Fibroblast of lung (primary cell): ENCODE data around the gene ADGRB3. TPM values are rescaled to one million over a fixed set of nuclear protein-coding genes. Genes with fewer than 3 reads are reported as not detected.

Source experiments
- DNase-seq, 2 donors: peaks; one replicate each; pipeline versions ENCODE4 v3.0.0 to v3.0.0-alpha.2; 2010; ENCODE audit warnings: low read depth in 2 of 2
- H2AFZ ChIP-seq: 2 replicates; pipeline ENCODE4 v1.5.1; 2012; ENCODE audit warnings: low read length, control low read depth, inconsistent platforms
- H3K27ac ChIP-seq: 2 replicates; pipeline ENCODE4 v1.5.1; 2011; ENCODE audit warnings: low read length, control low read depth; ENCODE audit not compliant: insufficient read depth
- H3K27me3 ChIP-seq: 2 replicates; pipeline ENCODE4 v1.5.1; 2011; ENCODE audit warnings: mild to moderate bottlenecking, low read length; ENCODE audit not compliant: control insufficient read depth, insufficient read depth
- H3K36me3 ChIP-seq: 2 replicates; pipeline ENCODE4 v1.5.1; 2011; ENCODE audit warnings: low read length; ENCODE audit not compliant: control insufficient read depth, insufficient read depth
- H3K4me1 ChIP-seq: 2 replicates; pipeline ENCODE4 v1.5.1; 2011; ENCODE audit warnings: low read length; ENCODE audit not compliant: control insufficient read depth, insufficient read depth; ENCODE audit errors: extremely low read depth
- H3K4me2 ChIP-seq: 2 replicates; pipeline ENCODE4 v1.5.1; 2011; ENCODE audit warnings: low read length, control low read depth; ENCODE audit not compliant: insufficient read depth; ENCODE audit errors: extremely low read depth
- H3K4me3 ChIP-seq, 4 experiments: fragments of 200-600 bp in 1 of 4; sonication (generic) in 1 of 4; replicated peaks in 1 of 4; 2 replicates each; pipeline ENCODE4 v1.5.1; 2011 to 2016; ENCODE audit warnings: low read length in 4 of 4, low read depth in 3 of 4, mild to moderate bottlenecking in 3 of 4, control low read depth in 2 of 4, inconsistent platforms in 1 of 4, mixed read lengths in 1 of 4; ENCODE audit not compliant: insufficient read depth in 1 of 4; ENCODE audit errors: control extremely low read depth in 1 of 4
- H3K79me2 ChIP-seq: 2 replicates; pipeline ENCODE4 v1.5.1; 2012; ENCODE audit warnings: mild to moderate bottlenecking, low read length, inconsistent platforms; ENCODE audit not compliant: control insufficient read depth, insufficient read depth
- H3K9ac ChIP-seq: 2 replicates; pipeline ENCODE4 v1.5.1; 2011; ENCODE audit warnings: mild to moderate bottlenecking, low read length, control low read depth; ENCODE audit not compliant: insufficient read depth
- H3K9me3 ChIP-seq: 2 replicates; pipeline ENCODE4 v1.5.1; 2012; ENCODE audit warnings: low read depth, low read length; ENCODE audit not compliant: control insufficient read depth, insufficient read depth
- H4K20me1 ChIP-seq: 2 replicates; pipeline ENCODE4 v1.5.1; 2011; ENCODE audit warnings: low read length; ENCODE audit not compliant: control insufficient read depth, insufficient read depth; ENCODE audit errors: extremely low read depth
- CTCF ChIP-seq, 2 donors: IDR thresholded peaks in 1 of 2; conservative IDR thresholded peaks in 1 of 2; 1 replicate in 1 of 2; 2 replicates in 1 of 2; pipeline ENCODE4 v1.5.1; 2011 to 2012; ENCODE audit warnings: low read length in 2 of 2, control low read depth in 1 of 2, inconsistent platforms in 1 of 2, low read depth in 1 of 2, mild to moderate bottlenecking in 1 of 2
- EZH2 ChIP-seq: IDR thresholded peaks from 2 replicates; pipeline ENCODE4 v1.5.1; 2012; ENCODE audit warnings: low read length, control low read depth, mild to moderate bottlenecking; ENCODE audit errors: missing control alignments
- polyA plus RNA-seq, 2 donors: library from polyadenylated mRNA; depleted of rRNA in 1 of 2; stranded (reverse) in 1 of 2; unstranded in 1 of 2; fragments of >200 nt; gene quantifications; 2 replicates each; pipeline ENCODE4 v1.2.1, GENCODE V29; 2011 to 2012; ENCODE audit warnings: missing spikeins in 1 of 2
- total RNA-seq: library from RNA; depleted of rRNA; stranded (reverse); fragments of >200 nt; gene quantifications from 2 replicates; pipeline ENCODE4 v1.2.1, GENCODE V29; 2014

Gene ADGRB3
- total and polyA plus RNA-seq, 2 donors (not counting 1 experiment from before 2014, with no cell fraction given) = 0.33 TPM; not detected in 1

DNA sequence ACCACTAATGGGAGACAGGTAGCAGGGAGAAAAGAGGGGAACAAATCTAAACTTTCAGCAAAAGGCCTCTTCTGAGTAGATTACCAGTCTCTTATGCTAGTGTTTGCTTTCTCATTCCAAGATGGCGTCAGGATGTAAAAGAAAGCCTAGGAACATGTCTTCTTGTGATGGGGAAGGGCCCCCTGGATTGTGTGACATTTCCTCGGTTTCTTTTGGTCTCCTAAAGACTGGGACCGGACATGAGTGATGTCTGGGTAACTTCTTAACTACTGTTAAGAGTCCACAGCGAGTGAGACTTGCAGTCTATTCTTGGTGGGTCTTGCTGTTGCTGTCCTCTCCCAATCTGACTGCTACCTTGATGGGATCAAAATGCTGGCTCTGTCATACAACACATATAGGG is 60.3 kb downstream of the ADGRB3 start:
- DNase-seq = no peak
- no peaks in the 10 kb centered on the region for H3K36me3 ChIP-seq
- no peak overlapping the region for H3K4me2 ChIP-seq
- H3K79me2 ChIP-seq = no peaks in the 10 kb centered on the region
- no peak overlapping the region for H3K9ac ChIP-seq
- TF ChIP-seq EZH2 (no peak), CTCF (conservative IDR thresholded peaks at IDR 0.05 in 1 of 2, IDR thresholded peaks at IDR 0.05 in 1 of 2; ENCODE audit: low read depth in 1 of 2, low read length in 2 of 2) (no peak)
- no peaks in the 10 kb centered on the region for H3K27me3 ChIP-seq
- H2AFZ ChIP-seq = no peak overlapping the region
- no peaks in the 10 kb centered on the region for H3K4me1 ChIP-seq
- H4K20me1 ChIP-seq = no peaks in the 10 kb centered on the region
- no peaks in the 10 kb centered on the region for H3K9me3 ChIP-seq
- H3K27ac ChIP-seq = no peak overlapping the region
- H3K4me3 ChIP-seq = no peak overlapping the region

- H3K79me2 ChIP-seq = no peaks in the 10 kb centered on the region
- no peak for DNase-seq
- H3K27me3 ChIP-seq = no peaks in the 10 kb centered on the region
- no peaks in the 10 kb centered on the region for H3K36me3 ChIP-seq
- TF ChIP-seq EZH2 = no peak
- no peak for TF ChIP-seq CTCF (conservative IDR thresholded peaks at IDR 0.05 in 1 of 2, IDR thresholded peaks at IDR 0.05 in 1 of 2; ENCODE audit: low read depth in 1 of 2, low read length in 2 of 2)
- no peak overlapping the region for H3K9ac ChIP-seq
- H3K4me2 ChIP-seq = no peak overlapping the region
- no peak overlapping the region for H2AFZ ChIP-seq
- H3K27ac ChIP-seq = no peak overlapping the region
- no peak overlapping the region for H3K4me3 ChIP-seq
- no peaks in the 10 kb centered on the region for H4K20me1 ChIP-seq
- no peaks in the 10 kb centered on the region for H3K4me1 ChIP-seq
- H3K9me3 ChIP-seq = no peaks in the 10 kb centered on the region
Measured at GRCh38 chr6:68695838-68696237, 60.8 kb downstream of the ADGRB3 start.

DNA sequence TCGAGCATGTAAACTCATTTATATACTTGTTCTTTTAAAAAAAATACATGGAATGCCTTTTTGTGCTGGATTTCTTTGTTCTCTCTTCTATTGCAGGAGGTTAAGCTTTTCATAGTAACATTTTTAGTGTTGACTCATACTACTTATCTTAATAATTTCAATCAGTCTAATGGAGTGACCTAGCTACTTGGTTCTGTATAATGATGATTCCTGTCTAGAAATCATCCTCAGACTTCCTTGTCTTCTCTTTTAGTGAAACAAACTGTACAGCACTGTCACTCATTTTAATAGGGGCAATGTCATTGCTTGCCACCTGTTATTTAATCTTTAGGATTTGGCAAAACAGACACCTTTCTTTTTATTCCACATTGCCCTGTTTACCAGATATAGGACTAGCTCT is 62.3 kb downstream of the ADGRB3 start:
- H3K27ac ChIP-seq = no peak overlapping the region
- no peaks in the 10 kb centered on the region for H3K27me3 ChIP-seq
- no peak for DNase-seq
- no peak overlapping the region for H3K4me2 ChIP-seq
- no peaks in the 10 kb centered on the region for H4K20me1 ChIP-seq
- no peak overlapping the region for H3K4me3 ChIP-seq
- TF ChIP-seq CTCF (conservative IDR thresholded peaks at IDR 0.05 in 1 of 2, IDR thresholded peaks at IDR 0.05 in 1 of 2; ENCODE audit: low read depth in 1 of 2, low read length in 2 of 2) (no peak), EZH2 (no peak)
- H2AFZ ChIP-seq = no peak overlapping the region
- H3K9me3 ChIP-seq = no peaks in the 10 kb centered on the region
- no peak overlapping the region for H3K9ac ChIP-seq
- H3K36me3 ChIP-seq = no peaks in the 10 kb centered on the region
- H3K4me1 ChIP-seq = no peaks in the 10 kb centered on the region
- H3K79me2 ChIP-seq = no peaks in the 10 kb centered on the region
